ENCODE results near the gene PPP1R16B.
A peak's percentile ranks its signal among the peaks of the same experiment; 100 is the strongest.

Gene PPP1R16B

DNA sequence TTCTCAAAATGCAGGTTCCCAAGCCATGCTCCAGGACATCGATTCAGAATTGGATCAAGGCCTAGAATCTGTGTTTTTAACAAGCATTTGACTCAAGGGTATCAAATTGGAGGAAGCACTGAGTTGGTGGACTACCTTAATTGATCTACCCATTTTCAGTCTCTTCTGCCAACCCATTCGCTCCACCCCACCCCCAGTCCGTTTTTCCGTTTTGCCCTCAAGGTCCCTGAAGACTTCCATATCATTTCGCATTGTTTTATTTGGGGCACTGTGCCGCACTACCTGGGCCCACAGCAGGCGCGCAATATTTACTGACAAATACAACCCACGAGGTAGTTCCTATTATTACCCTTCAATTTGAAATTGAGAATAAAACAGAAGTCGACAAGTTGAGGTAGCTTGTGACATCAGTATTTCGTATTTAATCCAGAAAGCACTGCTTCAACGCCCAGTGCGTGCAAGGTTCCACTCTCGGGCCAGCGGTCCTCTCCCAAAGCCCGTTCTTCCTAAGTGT, 156.1 kb downstream of the PPP1R16B start:
- FAIRE-seq (no peak), DNase-seq (ENCODE audit: low spot score) (peak; percentile 21)

DNA sequence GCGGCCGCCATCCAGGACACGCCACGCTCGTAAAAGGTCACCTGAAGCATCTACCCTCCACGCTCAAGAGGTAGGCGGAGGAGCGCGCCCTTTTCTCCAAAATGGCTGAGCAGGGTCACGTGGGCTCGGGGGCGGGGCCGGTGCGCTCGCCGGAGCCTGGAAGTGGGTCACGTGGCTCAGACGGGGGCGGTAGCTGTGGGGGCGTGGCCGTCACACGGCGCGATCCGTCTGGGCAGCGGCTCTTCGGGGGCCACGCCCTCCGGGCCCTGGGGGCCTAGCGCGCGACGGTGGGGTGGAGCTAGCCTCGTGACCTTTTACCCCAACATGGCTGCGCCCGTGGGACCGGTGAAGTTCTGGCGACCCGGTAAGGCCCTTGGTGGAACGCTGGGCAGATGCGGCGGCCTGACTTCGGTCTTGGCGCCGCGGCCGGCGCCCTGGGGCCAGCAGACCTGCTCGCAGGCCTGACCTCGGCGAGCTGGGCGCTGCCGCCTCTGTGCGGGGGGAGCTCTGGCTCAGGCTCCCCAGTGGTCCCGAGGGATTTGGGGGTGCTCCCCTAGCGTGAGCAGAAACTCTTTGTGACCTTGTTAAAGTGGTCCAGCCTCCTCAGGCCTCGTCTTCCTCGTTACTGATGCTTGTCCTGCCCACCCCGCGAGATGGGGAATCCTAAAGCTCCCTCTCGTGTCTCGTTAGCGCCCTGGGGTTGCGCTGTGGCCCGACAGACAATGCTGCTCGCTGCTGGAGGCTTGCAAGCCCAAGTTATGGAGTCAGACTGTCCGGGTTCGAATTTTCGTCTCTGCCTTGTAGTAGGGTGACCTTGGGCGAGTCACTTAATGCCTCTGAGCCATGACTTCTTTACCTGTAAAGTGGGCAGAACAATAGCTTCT, 156.8 kb downstream of the PPP1R16B start, which contains the start of gene DHX35:
Gene DHX35, plus strand, starts transcription at position 301 of the 884 bp plus-strand sequence. Its CDS starts 24 bp downstream, at position 325.
- peak; percentile 100 for DNase-seq (ENCODE audit: low spot score)
- peak; percentile 87 for FAIRE-seq

DNA sequence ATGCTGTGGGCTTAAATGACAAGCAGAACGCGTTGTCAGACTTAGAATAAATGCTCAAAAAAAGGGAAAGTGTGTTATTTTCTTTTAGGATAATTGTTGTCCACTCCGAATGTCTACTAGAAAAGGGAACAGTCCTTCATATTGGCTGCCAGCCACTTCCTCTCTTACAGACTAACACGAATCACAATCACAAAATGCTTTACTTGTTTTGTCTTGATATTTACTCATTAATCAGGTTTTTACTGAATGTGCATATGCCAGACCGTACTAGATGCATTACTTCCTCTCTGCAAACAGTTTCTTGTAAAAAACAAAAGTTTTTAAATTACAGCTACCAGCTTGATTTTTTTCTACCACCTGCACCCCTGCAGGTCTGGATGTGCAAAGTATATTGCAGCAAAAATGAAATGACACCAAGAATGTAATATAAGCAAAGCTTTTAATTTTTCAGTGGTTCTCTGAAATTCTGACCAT, 157.5 kb downstream of the PPP1R16B start:
- no peak for FAIRE-seq
- no peak for DNase-seq (ENCODE audit: low spot score)

DNA sequence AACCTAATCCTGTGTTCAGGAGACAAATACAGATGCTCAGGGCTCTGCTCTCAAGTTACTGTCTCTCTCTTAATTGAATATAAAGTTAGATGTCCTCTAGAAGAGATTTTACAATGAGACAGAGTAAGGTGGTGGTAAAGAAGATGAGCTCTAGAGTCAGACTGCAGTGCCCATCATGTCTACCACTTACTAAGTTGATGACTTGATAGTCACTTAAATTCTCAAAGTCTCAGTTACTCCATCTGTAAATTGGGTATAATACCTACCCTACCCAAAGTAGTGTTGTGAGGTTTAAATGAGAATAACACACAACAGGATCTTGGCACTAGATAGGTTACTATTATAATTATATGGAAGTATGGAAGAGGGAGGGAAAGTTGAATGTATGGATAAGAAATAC, 158.2 kb downstream of the PPP1R16B start:
- DNase-seq (ENCODE audit: low spot score) (no peak), FAIRE-seq (no peak)

DNA sequence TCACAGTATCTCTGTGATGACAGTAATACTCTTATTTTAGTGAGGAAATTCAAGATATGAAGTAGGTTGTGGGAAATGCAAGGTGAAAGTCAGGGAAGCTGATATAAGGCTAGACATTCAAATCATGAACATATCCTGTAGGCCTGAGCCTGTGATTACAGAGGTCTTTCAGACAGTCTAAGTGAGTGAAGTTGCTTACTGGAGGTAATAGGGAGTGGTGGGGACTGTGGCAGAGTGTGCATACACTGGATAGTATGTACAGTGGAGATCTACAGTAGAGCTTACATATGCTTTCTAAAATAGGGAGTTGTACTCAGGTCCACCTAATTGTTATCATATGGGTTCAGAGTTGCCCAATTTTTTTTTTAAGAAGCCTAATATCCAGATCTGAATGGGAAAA, 159.8 kb downstream of the PPP1R16B start:
- DNase-seq (ENCODE audit: low spot score) (no peak), FAIRE-seq (no peak)

DNA sequence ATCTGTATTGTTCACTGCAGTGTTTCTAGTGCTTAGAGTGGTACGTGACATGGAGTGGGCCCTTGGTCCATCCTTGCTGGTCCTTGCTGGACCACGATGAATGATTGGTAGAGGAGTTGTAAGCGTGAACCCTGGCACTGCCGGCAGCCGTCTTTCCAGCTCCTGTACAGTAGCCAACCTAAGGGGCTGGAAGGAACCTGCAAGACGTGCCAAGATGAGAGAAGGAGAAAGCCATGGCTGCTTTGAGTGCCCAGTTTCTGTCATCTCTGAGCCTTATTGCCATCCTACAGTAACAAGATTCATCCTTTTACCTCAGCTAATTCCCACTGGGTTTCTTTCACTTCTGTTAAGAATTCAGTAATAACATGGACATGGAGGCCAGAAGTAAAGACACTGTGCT, 162.6 kb downstream of the PPP1R16B start:
- no peak for FAIRE-seq
- no peak for DNase-seq (ENCODE audit: low spot score)

DNA sequence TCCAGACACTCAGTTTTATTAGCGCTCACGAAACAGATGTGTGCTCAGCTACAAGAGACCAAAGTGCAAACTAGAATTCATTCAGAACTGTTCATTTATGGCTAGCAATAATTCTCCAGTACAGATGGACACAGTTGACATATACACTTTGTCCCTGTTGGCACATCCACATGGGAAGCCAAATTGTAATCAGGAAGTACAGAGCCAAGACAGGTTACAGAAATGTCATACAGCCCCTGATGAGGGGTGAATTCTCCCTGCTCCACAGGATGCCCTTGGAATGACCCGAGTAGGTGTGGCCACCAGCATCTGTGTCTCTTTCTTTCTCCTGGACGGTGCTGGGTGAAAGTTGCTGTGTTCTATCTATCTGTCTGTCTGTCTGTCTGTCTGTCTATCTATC, 164.2 kb downstream of the PPP1R16B start:
- DNase-seq (ENCODE audit: low spot score) (no peak), FAIRE-seq (no peak)

DNA sequence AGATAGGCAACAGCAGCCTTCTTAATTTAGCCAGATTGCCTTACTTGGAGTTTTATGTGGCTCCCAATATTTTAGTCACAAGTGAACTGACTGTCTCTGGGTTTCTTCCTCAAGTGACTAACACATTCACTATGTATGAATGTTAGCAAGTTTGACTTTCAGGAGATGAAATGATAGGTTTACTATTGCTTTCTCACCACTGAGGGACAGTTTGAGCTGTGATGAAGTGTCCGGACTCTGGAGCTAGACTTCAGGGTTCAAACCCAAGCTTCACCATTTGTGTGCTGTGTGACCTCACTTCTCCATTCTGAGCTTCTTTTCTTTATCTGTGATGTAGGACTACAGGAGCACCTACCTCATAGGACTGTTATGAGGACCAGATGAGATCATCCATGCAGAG, 164.8 kb downstream of the PPP1R16B start:
- DNase-seq (ENCODE audit: low spot score) = no peak
- no peak for FAIRE-seq

Measured in urothelium cell line (cell line).